GM12878 (cell line): ENCODE measurements around the gene RAPGEF4.

Source experiments
- BACH1 ChIP-seq: fragments of 450-650 bp; IDR thresholded peaks from 2 replicates; pipeline ENCODE4 v1.6.1; 2017; ENCODE audit warnings: mild to moderate bottlenecking, borderline replicate concordance
- CHD1 ChIP-seq: IDR thresholded peaks from 2 replicates; pipeline ENCODE4 v1.6.1; 2012; ENCODE audit warnings: low read depth, low read length, improper control_type of control experiment
- CTCF ChIP-seq, 3 experiments: IDR thresholded peaks in 2 of 3; conservative IDR thresholded peaks in 1 of 3; 2 replicates each; pipeline ENCODE4 v1.5.1; 2011; ENCODE audit warnings: low read depth in 3 of 3, low read length in 3 of 3, mild to moderate bottlenecking in 3 of 3, control low read depth in 2 of 3, moderate library complexity in 2 of 3, inconsistent platforms in 1 of 3, mixed read lengths in 1 of 3; ENCODE audit not compliant: control insufficient read depth in 2 of 3, insufficient read depth in 1 of 3; ENCODE audit errors: extremely low read depth in 1 of 3
- ESRRA ChIP-seq: IDR thresholded peaks from 2 replicates; pipeline ENCODE4 v1.6.1; 2012; ENCODE audit warnings: mild to moderate bottlenecking, low read length, improper control_type of control experiment
- MTA2 ChIP-seq: fragments of 450-650 bp; IDR thresholded peaks from 2 replicates; pipeline ENCODE4 v1.6.1; 2016; ENCODE audit warnings: low read depth, mild to moderate bottlenecking, moderate library complexity
- MYC ChIP-seq: IDR thresholded peaks from 2 replicates; pipeline ENCODE4 v1.6.1; 2011; ENCODE audit warnings: mild to moderate bottlenecking, low read length, moderate library complexity, inconsistent platforms; ENCODE audit not compliant: insufficient read depth, insufficient replicate concordance, insufficient read length, severe bottlenecking
- NFYB ChIP-seq: IDR thresholded peaks from 2 replicates; pipeline ENCODE4 v1.6.1; 2011; ENCODE audit warnings: low read depth, mild to moderate bottlenecking, low read length, improper control_type of control experiment, moderate library complexity; ENCODE audit not compliant: insufficient read depth
- RELA ChIP-seq: fragments of 450-650 bp; IDR thresholded peaks from 2 replicates; pipeline ENCODE4 v1.8.0; 2014; ENCODE audit warnings: borderline replicate concordance; ENCODE audit not compliant: partially characterized antibody
- REST ChIP-seq: IDR thresholded peaks from 2 replicates; pipeline ENCODE4 v1.6.1; 2012; ENCODE audit warnings: mild to moderate bottlenecking, low read depth, low read length
- SREBF2 ChIP-seq: IDR thresholded peaks from 2 replicates; pipeline ENCODE4 v1.6.1; 2012; ENCODE audit warnings: mild to moderate bottlenecking, low read length
- ZNF274 ChIP-seq: IDR thresholded peaks from one replicate; pipeline ENCODE4 v1.8.0; 2011; ENCODE audit not compliant: insufficient read length, insufficient read depth

- TF ChIP-seq MYC: no peak
- TF ChIP-seq BACH1: no peak
- TF ChIP-seq ESRRA: no peak
- no peak for TF ChIP-seq MTA2
- TF ChIP-seq REST: no peak
- TF ChIP-seq NFYB: no peak
- TF ChIP-seq RELA: no peak
- no peak for TF ChIP-seq ZNF274
- no peak for TF ChIP-seq CHD1
- no peak for TF ChIP-seq SREBF2
- no peak for TF ChIP-seq CTCF (IDR thresholded peaks at IDR 0.05 in 2 of 3, conservative IDR thresholded peaks at IDR 0.05 in 1 of 3; ENCODE audit: control insufficient read depth in 2 of 3, extremely low read depth in 1 of 3, insufficient read depth in 1 of 3, low read depth in 3 of 3, low read length in 3 of 3)
These were observed 33.2 kb upstream of the RAPGEF4 start for GRCh38 chr2:172702451-172702850.
